ENCODE results near the gene LTBP3. TPM values are rescaled to one million over a fixed set of nuclear protein-coding genes. Genes with fewer than 3 reads are reported as not detected.

LTBP3 gene
- total and polyA plus RNA-seq, 2 of the 4 experiments (the other 2 are of a cell fraction), result 6.6 to 145 TPM

GRCh38 chr11:65541093-65541982 lies 16.8 kb downstream of the LTBP3 start:
- TF ChIP-seq MXI1 (IDR thresholded peaks at IDR 0.05; ENCODE audit: borderline replicate concordance, low read depth, low read length) (no peak), CTCF (conservative IDR thresholded peaks at IDR 0.05; ENCODE audit: low read depth, low read length) (no peak), NFE2L2 (IDR thresholded peaks at IDR 0.05; ENCODE audit: low read depth, low read length) (no peak), RCOR1 (IDR thresholded peaks at IDR 0.05; ENCODE audit: insufficient replicate concordance, low read length) (no peak), FOS (IDR thresholded peaks at IDR 0.05; ENCODE audit: low read depth, low read length) (no peak), MAZ (IDR thresholded peaks at IDR 0.05; ENCODE audit: borderline replicate concordance, low read depth, low read length) (no peak), POLR2A (IDR thresholded peaks at IDR 0.05; ENCODE audit: low read depth, low read length) (no peak), RAD21 (IDR thresholded peaks at IDR 0.05; ENCODE audit: low read length) (no peak), RFX5 (IDR thresholded peaks at IDR 0.05; ENCODE audit: low read depth, low read length) (no peak), CHD1 (IDR thresholded peaks at IDR 0.05; ENCODE audit: low read depth, low read length) (no peak), USF2 (IDR thresholded peaks at IDR 0.05; ENCODE audit: low read depth, low read length) (no peak)
- 46% methylated on average over 6 of the region's 18 CpGs; no CpG with 5 or more reads in 1 of the 2 experiments for WGBS, 2 experiments (ENCODE audit: extremely low coverage in 2 of 2, insufficient read length in 1 of 2)
- Histone ChIP-seq H3K4me2 (ENCODE audit: low read depth, low read length) (peak overlapping the region; percentile 54), H3K4ac (ENCODE audit: low read depth, low read length) (peak overlapping the region; percentile 85), H3K9me1 (ENCODE audit: insufficient read depth, low read length) (no peaks in the 10 kb centered on the region; the same call in 1 of the 2 replicates), H4K20me1 (ENCODE audit: insufficient read depth, low read length) (peaks cover 14% of the 10 kb centered on the region; the same call in 1 of the 2 replicates), H3K36me3 (ENCODE audit: control insufficient read depth, insufficient read depth, low read length) (peaks cover 43% of the 10 kb centered on the region; the same call in 1 of the 2 replicates), H2BK5ac (ENCODE audit: low read depth, low read length, poor library complexity, severe bottlenecking) (peak overlapping the region; percentile 65), H3K14ac (replicated peaks; ENCODE audit: low read depth, low read length) (peak overlapping the region; percentile 75; the same call in 1 of the 2 replicates), H3K4me3 (ENCODE audit: insufficient read depth, low read depth, low read length) (0 out of 2 replicates have a peak overlapping the region, but pooled peaks have one; percentile 10), H3K27ac (ENCODE audit: insufficient read depth, low read length) (peak overlapping the region; percentile 63), H4K5ac (ENCODE audit: low read depth, low read length) (0 out of 2 replicates have a peak overlapping the region, but pooled peaks have one; percentile 11), H3K9me3 (ENCODE audit: control insufficient read depth, insufficient read depth, low read length) (no peaks in the 10 kb centered on the region), H2BK120ac (ENCODE audit: low read depth, low read length) (peak overlapping the region; percentile 61; the same call in 1 of the 2 replicates), H3K56ac (ENCODE audit: extremely low read depth, insufficient read depth, low read length) (0 out of 2 replicates have a peak overlapping the region, but pooled peaks have one; percentile 11), H2BK15ac (ENCODE audit: low read depth, low read length) (no peak overlapping the region), H3K18ac (ENCODE audit: low read depth, low read length) (no peak overlapping the region), H3K23ac (ENCODE audit: low read depth, low read length) (peak overlapping the region; percentile 48; the same call in 1 of the 2 replicates), H4K8ac (ENCODE audit: low read depth in 2 of 2, low read length in 2 of 2) (peak overlapping the region; percentile 3 to 92; a peak in 3 of 4 replicates), H4K91ac (ENCODE audit: insufficient read depth, low read depth, low read length) (peak overlapping the region; percentile 69), H2AK5ac (ENCODE audit: low read depth, low read length) (peak overlapping the region; percentile 94), H2BK20ac (ENCODE audit: low read depth, low read length) (no peak overlapping the region), H2AFZ (replicated peaks; ENCODE audit: low read length, poor library complexity) (peak overlapping the region; percentile 100), H3K9ac (ENCODE audit: low read depth, low read length) (peak overlapping the region; percentile 7; the same call in 1 of the 2 replicates), H2AK9ac (replicated peaks; ENCODE audit: low read depth, low read length, poor library complexity) (peak overlapping the region; percentile 96), H3K27me3 (ENCODE audit: control insufficient read depth, insufficient read depth, low read length) (no peaks in the 10 kb centered on the region), H3K4me1 (ENCODE audit: control insufficient read depth, insufficient read depth, low read length) (peaks cover 5% of the 10 kb centered on the region; the same call in 1 of the 2 replicates), H3K79me1 (ENCODE audit: low read depth in 1 of 2, low read length in 2 of 2) (peaks cover 3 to 9% of the 10 kb centered on the region in 2 experiments; a peak in 2 of 4 replicates)
- ATAC-seq (ENCODE audit: low read depth) (no peak), DNase-seq (no peak)
- intact Hi-C loops (cut with micrococcal nuclease), result loop anchor here (1.0 kb wide), 1 partner anchor 29 kb away; the partner anchor contains the start of gene ZNRD2
- in situ Hi-C loops (cut with MboI; ENCODE audit: low sequenced_read_pairs), result no loop called here
- BruUV-seq (replicated peaks), result no TSS peak
- CTCF ChIA-PET, result interaction anchor here (0.7 to 2.8 kb wide), 8 partner anchors 10 to 53 kb away, joined by 3 to 15 read pairs (median 8); partner anchors contain the start of genes FAM89B, SCYL1 and ZNRD2
- POLR2A ChIA-PET (ENCODE audit: unreplicated experiment), result interaction anchor here (0.5 to 0.6 kb wide), 3 partner anchors 11 to 52 kb away, joined by 3 to 4 read pairs (median 3); no protein-coding TSS in a partner anchor
- dilution Hi-C loops (cut with HindIII; ENCODE audit: low sequenced_read_pairs, unreplicated experiment), result no loop called here

All from IMR-90 (cell line).